Bronchial epithelial cell (primary cell): ENCODE results near the gene TEPSIN. TPM values are rescaled to one million over a fixed set of nuclear protein-coding genes. Genes with fewer than 3 reads are reported as not detected.

ENCODE experiments used
- DNase-seq: peaks from one replicate; pipeline ENCODE4 v3.0.0-alpha.2; 2010; ENCODE audit warnings: low read depth
- FAIRE-seq: peaks from 2 replicates; lab custom pipeline; 2011; peaks lifted over from hg19 to GRCh38; lab: Jason Lieb, UNC
- H3K27me3 ChIP-seq: 2 replicates; pipeline ENCODE4 v1.5.1; 2011; ENCODE audit warnings: low read length; ENCODE audit not compliant: control insufficient read depth, insufficient read depth
- H3K36me3 ChIP-seq: 2 replicates; pipeline ENCODE4 v1.5.1; 2011; ENCODE audit warnings: low read length; ENCODE audit not compliant: control insufficient read depth, insufficient read depth
- H3K4me3 ChIP-seq: 2 replicates; pipeline ENCODE4 v1.5.1; 2011; ENCODE audit warnings: mild to moderate bottlenecking, low read depth, low read length, control low read depth
- CTCF ChIP-seq: IDR thresholded peaks from 2 replicates; pipeline ENCODE4 v1.5.1; 2011; ENCODE audit warnings: mild to moderate bottlenecking, moderate library complexity, low read length, control low read depth, inconsistent platforms; ENCODE audit not compliant: insufficient read depth, severe bottlenecking
- total RNA-seq: library from RNA; depleted of rRNA; stranded (reverse); fragments of >200 nt; gene quantifications from 2 replicates; pipeline ENCODE4 v1.2.1, GENCODE V29; 2014

TEPSIN gene
- total RNA-seq, 1 donor from 2014 or later: 5.8 TPM

GRCh38 chr17:81254955-81255717, 16.3 kb upstream of the TEPSIN start:
- Histone ChIP-seq H3K27me3 (no peaks in the 10 kb centered on the region), H3K36me3 (peaks cover 25% of the 10 kb centered on the region), H3K4me3 (no peak overlapping the region)
- TF ChIP-seq CTCF: peak; percentile 75
- DNase-seq (peak; percentile 75), FAIRE-seq (no peak)

- Histone ChIP-seq H3K4me3 (no peak overlapping the region), H3K36me3 (peaks cover 16% of the 10 kb centered on the region), H3K27me3 (no peaks in the 10 kb centered on the region)
- DNase-seq: peak; percentile 12
- peak; percentile 96 for FAIRE-seq
- peak; percentile 78 for TF ChIP-seq CTCF
Measured at GRCh38 chr17:81253358-81254131, 14.7 kb upstream of the TEPSIN start.

- H3K36me3 ChIP-seq: peaks cover 14% of the 10 kb centered on the region
- H3K27me3 ChIP-seq: no peaks in the 10 kb centered on the region
- no peak overlapping the region for H3K4me3 ChIP-seq
- FAIRE-seq: no peak
- no peak for DNase-seq
- no peak for TF ChIP-seq CTCF
Measured at GRCh38 chr17:81252987-81253329, 14.1 kb upstream of the TEPSIN start.

- H3K27me3 ChIP-seq: no peaks in the 10 kb centered on the region
- peaks cover 13% of the 10 kb centered on the region for H3K36me3 ChIP-seq
- TF ChIP-seq CTCF: no peak
- no peak for DNase-seq
- no peak for FAIRE-seq
- H3K4me3 ChIP-seq: no peak overlapping the region
Measured at GRCh38 chr17:81252326-81252986, 13.6 kb upstream of the TEPSIN start.

GRCh38 chr17:81251709-81252301, 12.9 kb upstream of the TEPSIN start:
- Histone ChIP-seq H3K27me3 (no peaks in the 10 kb centered on the region), H3K36me3 (peaks cover 13% of the 10 kb centered on the region), H3K4me3 (no peak overlapping the region)
- no peak for DNase-seq
- no peak for TF ChIP-seq CTCF
- no peak for FAIRE-seq
